ENCODE data around the gene CCDC6. TPM values are rescaled to one million over a fixed set of nuclear protein-coding genes. Genes with fewer than 3 reads are reported as not detected.
"Not testable (repeated sequence)": the region's sequence is repeated elsewhere in the genome, so short reads cannot be mapped to it uniquely, and the experiment has no call there.

Gene CCDC6
- total and polyA plus RNA-seq, 7 donors, result 12.6 to 97.5 (median 59.2) TPM

- WGBS, 2 donors, result 83 to 91% methylated on average over 12 of the region's 12 CpGs
- Histone ChIP-seq H3K27me3 (no peaks in the 10 kb centered on the region), H3K4me3 (no peak overlapping the region), H3K36me3 (no peaks in the 10 kb centered on the region), H3K9me3 (no peaks in the 10 kb centered on the region), H3K27ac (no peak overlapping the region), H3K4me1 (no peaks in the 10 kb centered on the region)
- TF ChIP-seq CTCF (IDR thresholded peaks at IDR 0.05) (no peak), POLR2A (IDR thresholded peaks at IDR 0.05) (no peak)
- no peak for DNase-seq
- intact Hi-C loops (cut with DNase I), result no loop called here
Measured at GRCh38 chr10:59750155-59750945, 156.0 kb downstream of the CCDC6 start.

GRCh38 chr10:59748834-59749233 lies 157.5 kb downstream of the CCDC6 start:
- H3K27ac ChIP-seq, result no peak overlapping the region
- H3K4me1 ChIP-seq, result no peaks in the 10 kb centered on the region
- no peak overlapping the region for H3K4me3 ChIP-seq
- intact Hi-C loops (cut with DNase I), result no loop called here
- 38 to 73% methylated on average over 1 of the region's 1 CpG for WGBS, 2 donors
- no peaks in the 10 kb centered on the region for H3K27me3 ChIP-seq
- H3K36me3 ChIP-seq, result no peaks in the 10 kb centered on the region
- no peak for DNase-seq
- TF ChIP-seq CTCF (IDR thresholded peaks at IDR 0.05), result no peak
- TF ChIP-seq POLR2A (IDR thresholded peaks at IDR 0.05), result no peak
- no peak for TF ChIP-seq POLR2AphosphoS5 (IDR thresholded peaks at IDR 0.05)
- TF ChIP-seq EP300 (IDR thresholded peaks at IDR 0.05), result no peak
- H3K9me3 ChIP-seq, result no peaks in the 10 kb centered on the region

- H3K27ac ChIP-seq, result no peak overlapping the region
- no peaks in the 10 kb centered on the region for H3K9me3 ChIP-seq
- intact Hi-C loops (cut with DNase I), result no loop called here
- 19 to 71% methylated on average over 2 of the region's 2 CpGs for WGBS, 2 donors
- no peaks in the 10 kb centered on the region for H3K27me3 ChIP-seq
- no peaks in the 10 kb centered on the region for H3K4me1 ChIP-seq
- H3K36me3 ChIP-seq, result no peaks in the 10 kb centered on the region
- TF ChIP-seq EP300 (IDR thresholded peaks at IDR 0.05) (no peak), CTCF (IDR thresholded peaks at IDR 0.05) (no peak)
- no peak overlapping the region for H3K4me3 ChIP-seq
- no peak for DNase-seq
Measured at GRCh38 chr10:59745163-59745650, 161.1 kb downstream of the CCDC6 start.

GRCh38 chr10:59744762-59745161 lies 161.6 kb downstream of the CCDC6 start:
- H3K27me3 ChIP-seq; intact Hi-C loops (cut with DNase I); H3K36me3 ChIP-seq; H3K27ac ChIP-seq; H3K4me3 ChIP-seq; H3K9me3 ChIP-seq; DNase-seq; H3K4me1 ChIP-seq: not testable (repeated sequence)
- 34 to 81% methylated on average over 6 of the region's 6 CpGs for WGBS, 2 donors

- intact Hi-C loops (cut with DNase I); H3K4me3 ChIP-seq; H3K36me3 ChIP-seq; DNase-seq; H3K9me3 ChIP-seq; H3K27me3 ChIP-seq; H3K27ac ChIP-seq; H3K4me1 ChIP-seq: not testable (repeated sequence)
- WGBS, 2 donors, result 93 to 94% methylated on average over 32 of the region's 32 CpGs
Measured at GRCh38 chr10:59744156-59744555, 162.2 kb downstream of the CCDC6 start.

- 46 to 84% methylated on average over 5 of the region's 5 CpGs for WGBS, 2 donors
- DNase-seq, result no peak
- H3K27me3 ChIP-seq, result no peaks in the 10 kb centered on the region
- no peak overlapping the region for H3K4me3 ChIP-seq
- TF ChIP-seq EP300 (IDR thresholded peaks at IDR 0.05) (no peak), POLR2A (IDR thresholded peaks at IDR 0.05) (no peak), CTCF (IDR thresholded peaks at IDR 0.05) (no peak), POLR2AphosphoS5 (IDR thresholded peaks at IDR 0.05) (no peak)
- intact Hi-C loops (cut with DNase I), result no loop called here
- no peak overlapping the region for H3K27ac ChIP-seq
- H3K4me1 ChIP-seq, result no peaks in the 10 kb centered on the region
- no peaks in the 10 kb centered on the region for H3K36me3 ChIP-seq
- H3K9me3 ChIP-seq, result no peaks in the 10 kb centered on the region
Measured at GRCh38 chr10:59741583-59741982, 164.8 kb downstream of the CCDC6 start.

All from sigmoid colon (tissue), 7 donors.